Epithelial cell of proximal tubule (primary cell): ENCODE measurements around the gene CSTPP1. TPM values are rescaled to one million over a fixed set of nuclear protein-coding genes. Genes with fewer than 3 reads are reported as not detected.

Experiments
- DNase-seq: peaks from one replicate; pipeline ENCODE4 v3.0.0-alpha.2; 2011; ENCODE audit warnings: low read depth
- H3K4me3 ChIP-seq: 2 replicates; pipeline ENCODE4 v1.5.1; 2011; ENCODE audit warnings: low read depth, mild to moderate bottlenecking, low read length
- total RNA-seq: library from RNA; depleted of rRNA; stranded (reverse); fragments of >200 nt; gene quantifications from 2 replicates; pipeline ENCODE4 v1.2.3, GENCODE V29; 2015
- TF ChIP-seq, protein P1 (sequence below): conservative IDR thresholded peaks from 2 replicates; pipeline ENCODE4 v1.5.1; 2012; ENCODE audit warnings: low read depth, mild to moderate bottlenecking, low read length

CSTPP1 gene
- total RNA-seq, 1 donor from 2014 or later, result 39.8 TPM

DNA sequence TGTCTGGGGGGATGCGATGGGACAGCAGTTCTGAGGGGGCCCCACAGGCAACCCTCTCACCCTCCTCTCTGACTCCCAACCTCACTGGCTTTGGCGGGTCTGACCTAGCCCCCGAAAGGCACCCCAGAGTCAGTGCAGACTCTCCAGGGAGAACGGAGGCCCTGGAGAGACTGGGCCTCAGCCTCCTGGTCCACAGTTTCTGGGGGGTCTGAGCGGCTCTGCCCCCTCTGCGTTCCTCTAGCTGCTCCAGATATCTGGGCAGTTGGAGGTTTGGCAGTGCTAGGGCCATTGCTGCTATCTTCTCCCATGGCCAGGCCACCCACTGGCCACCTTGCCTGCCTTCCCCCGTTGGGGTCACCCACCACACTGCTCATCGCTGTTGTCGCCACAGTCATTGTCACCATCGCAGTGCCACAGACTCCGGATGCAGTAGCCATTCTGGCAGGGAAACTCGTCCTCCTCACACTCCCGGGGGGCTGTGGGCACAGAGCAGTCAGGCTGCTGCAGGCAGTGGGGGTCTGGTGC, 37.0 kb upstream of the CSTPP1 start:
- no peak overlapping the region for H3K4me3 ChIP-seq
- TF ChIP-seq, protein P1, sequence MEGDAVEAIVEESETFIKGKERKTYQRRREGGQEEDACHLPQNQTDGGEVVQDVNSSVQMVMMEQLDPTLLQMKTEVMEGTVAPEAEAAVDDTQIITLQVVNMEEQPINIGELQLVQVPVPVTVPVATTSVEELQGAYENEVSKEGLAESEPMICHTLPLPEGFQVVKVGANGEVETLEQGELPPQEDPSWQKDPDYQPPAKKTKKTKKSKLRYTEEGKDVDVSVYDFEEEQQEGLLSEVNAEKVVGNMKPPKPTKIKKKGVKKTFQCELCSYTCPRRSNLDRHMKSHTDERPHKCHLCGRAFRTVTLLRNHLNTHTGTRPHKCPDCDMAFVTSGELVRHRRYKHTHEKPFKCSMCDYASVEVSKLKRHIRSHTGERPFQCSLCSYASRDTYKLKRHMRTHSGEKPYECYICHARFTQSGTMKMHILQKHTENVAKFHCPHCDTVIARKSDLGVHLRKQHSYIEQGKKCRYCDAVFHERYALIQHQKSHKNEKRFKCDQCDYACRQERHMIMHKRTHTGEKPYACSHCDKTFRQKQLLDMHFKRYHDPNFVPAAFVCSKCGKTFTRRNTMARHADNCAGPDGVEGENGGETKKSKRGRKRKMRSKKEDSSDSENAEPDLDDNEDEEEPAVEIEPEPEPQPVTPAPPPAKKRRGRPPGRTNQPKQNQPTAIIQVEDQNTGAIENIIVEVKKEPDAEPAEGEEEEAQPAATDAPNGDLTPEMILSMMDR, result no peak
- no peak for DNase-seq

DNA sequence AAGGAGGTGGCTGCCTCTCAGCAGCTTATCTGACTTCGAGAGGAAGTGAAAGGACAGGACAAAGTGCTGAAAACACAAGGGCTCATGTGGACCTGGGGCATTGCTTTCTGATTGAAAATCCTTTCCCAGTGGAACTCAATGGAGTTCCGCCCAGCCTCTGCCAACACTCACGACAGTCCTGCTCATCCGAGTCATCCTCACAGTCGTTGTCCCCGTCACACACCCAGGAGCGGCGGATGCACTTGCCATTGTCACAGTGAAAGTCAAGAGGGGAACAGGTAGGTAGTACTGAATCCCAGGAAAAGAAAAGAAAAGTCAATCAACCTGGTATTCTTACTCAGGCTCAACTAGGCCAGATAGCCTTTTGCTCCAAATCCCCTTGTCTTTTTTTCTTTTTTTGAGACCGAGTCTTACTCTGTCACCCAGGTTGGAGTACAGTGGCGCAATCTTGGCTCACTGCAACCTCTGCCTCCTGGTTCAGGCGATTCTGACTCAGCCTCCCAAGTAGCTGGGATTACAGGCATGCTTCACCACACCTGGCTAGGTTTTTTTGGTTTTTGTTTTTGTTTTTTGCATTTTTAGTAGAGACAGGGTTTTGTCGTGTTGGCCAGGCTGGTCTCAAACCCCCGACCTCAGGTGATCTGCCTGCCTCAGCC, 36.3 kb upstream of the CSTPP1 start:
- H3K4me3 ChIP-seq, result no peak overlapping the region
- no peak for DNase-seq
- TF ChIP-seq, protein P1, result no peak

DNA sequence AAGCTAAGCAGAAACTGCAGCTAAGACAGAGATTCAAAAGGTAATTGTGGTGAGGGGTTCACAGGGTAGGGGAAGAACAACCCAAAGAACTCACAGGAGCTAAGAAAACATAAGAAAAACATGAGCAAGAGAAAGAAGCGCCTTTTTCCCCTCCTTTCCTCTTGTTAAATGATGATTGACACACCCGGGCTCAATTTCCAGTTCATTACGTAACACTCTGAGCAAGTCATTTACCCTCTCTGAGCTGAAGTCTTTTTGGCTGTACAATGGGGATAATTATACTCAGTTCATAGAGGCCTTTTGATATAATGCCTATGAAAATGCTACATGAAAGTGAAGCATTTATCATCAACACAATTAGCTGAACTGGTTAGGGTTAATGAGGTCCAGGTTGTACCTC, 35.4 kb upstream of the CSTPP1 start:
- no peak for DNase-seq
- H3K4me3 ChIP-seq, result no peak overlapping the region
- TF ChIP-seq, protein P1, result no peak

DNA sequence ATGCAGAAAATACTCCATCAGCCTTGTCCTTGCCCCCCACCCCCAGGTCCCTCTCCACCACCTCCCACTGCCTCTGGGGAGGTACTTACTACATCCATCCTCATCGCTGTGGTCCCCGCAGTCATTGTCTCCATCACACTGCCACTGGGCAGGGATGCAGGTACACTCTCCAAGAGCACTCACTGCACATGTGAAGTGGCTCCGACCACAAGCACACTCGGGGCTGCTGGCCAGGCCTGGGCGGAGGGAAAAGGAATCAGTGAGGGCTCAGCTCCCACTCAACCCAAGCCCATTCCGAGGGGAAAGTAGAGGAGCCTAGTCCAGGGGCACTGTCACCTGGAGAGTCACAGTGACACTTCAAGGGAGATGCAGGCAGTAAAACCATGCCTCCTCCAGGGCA, 33.9 kb upstream of the CSTPP1 start:
- no peak overlapping the region for H3K4me3 ChIP-seq
- no peak for DNase-seq
- TF ChIP-seq, protein P1, result no peak

DNA sequence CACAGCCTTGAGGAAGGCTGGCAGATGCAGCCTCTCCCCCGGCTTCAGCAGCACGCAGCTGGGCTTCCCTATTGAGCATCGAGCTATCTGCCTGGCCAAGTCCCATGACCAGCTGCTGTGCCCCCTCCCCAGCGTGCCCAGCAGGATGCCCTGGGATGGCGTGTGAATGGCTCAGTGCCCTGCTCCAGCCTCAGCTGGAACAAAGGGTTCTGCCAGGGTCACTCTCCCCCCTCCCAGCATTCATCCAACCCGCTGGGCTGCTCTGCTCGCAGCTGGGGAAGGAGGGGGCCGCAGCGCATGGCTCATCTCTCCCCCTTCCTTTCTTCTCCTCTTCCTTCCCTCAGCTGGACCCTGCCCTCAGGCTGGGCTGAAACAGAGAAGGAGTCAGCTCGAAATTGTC, 32.7 kb upstream of the CSTPP1 start:
- no peak overlapping the region for H3K4me3 ChIP-seq
- no peak for DNase-seq
- TF ChIP-seq, protein P1, result no peak

DNA sequence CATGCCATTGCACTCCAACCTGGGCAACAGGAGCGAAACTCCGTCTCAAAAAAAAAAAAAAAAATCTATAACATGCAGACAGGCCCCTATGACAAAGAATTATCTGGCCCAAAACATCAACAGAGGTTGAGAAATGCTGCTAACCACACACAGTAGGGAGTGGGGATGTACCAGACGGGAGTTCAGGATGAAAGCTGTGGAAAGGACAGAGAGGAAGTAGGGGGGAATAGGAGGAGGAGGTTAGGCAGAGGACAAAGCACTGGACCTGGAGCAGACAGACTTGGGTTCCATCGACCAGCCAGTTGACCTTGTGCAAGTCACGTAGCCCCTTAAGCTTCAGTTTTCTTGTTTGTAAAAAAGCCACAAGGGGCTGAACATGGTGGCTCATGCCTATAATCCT, 30.8 kb upstream of the CSTPP1 start:
- DNase-seq, result no peak
- TF ChIP-seq, protein P1, result no peak
- H3K4me3 ChIP-seq, result no peak overlapping the region

DNA sequence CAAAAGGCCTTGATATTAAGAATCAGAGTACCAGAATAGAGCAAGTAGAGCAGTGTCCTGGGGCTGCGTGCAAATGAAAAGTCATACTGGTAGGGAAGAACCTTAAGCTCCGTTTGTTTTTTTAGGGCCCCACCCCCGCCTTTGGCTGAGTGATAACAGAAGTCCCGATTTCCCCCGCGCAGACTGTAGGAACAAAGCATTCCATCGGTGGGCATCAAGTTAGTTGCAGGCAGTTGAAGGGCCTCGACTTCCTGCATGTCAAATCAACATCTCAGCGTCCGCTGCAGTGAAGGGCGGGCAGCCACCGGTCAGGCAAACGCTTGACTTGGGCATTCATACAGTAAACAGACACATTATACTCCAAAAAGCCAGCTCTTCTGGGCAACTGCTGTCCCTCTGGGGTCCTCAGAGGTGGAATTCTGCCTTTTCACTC, 29.9 kb upstream of the CSTPP1 start:
- TF ChIP-seq, protein P1, result no peak
- no peak overlapping the region for H3K4me3 ChIP-seq
- no peak for DNase-seq
